RWPE1 (cell line): Measurements from ENCODE around the gene MEGF8.

Experiments used
- CTCF ChIA-PET: fragments of 350-600 bp; sonication (Branson Sonifier 250); formaldehyde crosslinking; extraction: SDS; loops from one replicate; lab custom pipeline; 2021; lab: Yijun Ruan, JAX
- POLR2A ChIA-PET: fragments of 400-600 bp; formaldehyde crosslinking; extraction: SDS; loops from one replicate; lab custom pipeline; 2020; ENCODE audit warnings: antibody characterized with exemption; ENCODE audit not compliant: low non-redundant PET; lab: Yijun Ruan, JAX
- DNase-seq: peaks from one replicate; pipeline ENCODE4 v3.0.0; 2012; ENCODE audit warnings: low spot score
- H3K27ac ChIP-seq: fragments of 450-650 bp; 2 replicates; pipeline ENCODE4 v1.5.1; 2017
- CTCF ChIP-seq: fragments of 450-650 bp; conservative IDR thresholded peaks from 2 replicates; pipeline ENCODE4 v1.5.1; 2017; ENCODE audit warnings: low read depth, mild to moderate bottlenecking

Gene MEGF8

GRCh38 chr19:42412227-42412626 is 86.8 kb downstream of the MEGF8 start:
- CTCF ChIA-PET, result interaction anchor here (0.6 to 1.6 kb wide), 2 partner anchors 22 to 26 kb away, joined by 3 to 4 read pairs; no protein-coding TSS in a partner anchor
- peak overlapping the region; percentile 25 for H3K27ac ChIP-seq
- POLR2A ChIA-PET, result no interaction called here
- DNase-seq, result no peak
- no peak for TF ChIP-seq CTCF

DNA sequence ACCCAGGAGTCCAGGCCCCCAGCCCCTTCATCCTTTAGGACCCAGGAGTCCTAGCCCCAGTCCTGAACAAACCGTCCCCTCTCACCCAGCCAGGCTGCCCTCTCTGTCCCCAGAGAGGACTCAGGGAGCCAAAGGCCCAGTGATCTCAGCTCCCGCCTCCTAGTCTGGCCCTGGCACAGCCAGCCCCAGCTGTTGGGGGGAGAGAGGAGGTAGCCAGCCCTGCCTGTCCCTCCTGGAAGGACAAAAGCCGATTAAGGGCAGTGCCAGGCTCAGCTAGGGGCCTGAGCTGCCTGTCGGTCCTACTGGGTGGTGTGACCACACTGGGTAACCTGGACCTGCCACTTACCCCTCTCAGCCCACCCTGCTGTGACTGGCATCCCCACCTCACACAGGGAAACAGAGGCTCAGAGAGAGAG is 87.2 kb downstream of the MEGF8 start:
- no peak for TF ChIP-seq CTCF
- DNase-seq, result no peak
- peak overlapping the region; percentile 25 for H3K27ac ChIP-seq
- ChIA-PET CTCF (interaction anchor here (0.6 to 1.6 kb wide), 3 partner anchors 20 to 26 kb away, joined by 3 to 4 read pairs (median 3); no protein-coding TSS in a partner anchor), POLR2A (no interaction called here)

DNA sequence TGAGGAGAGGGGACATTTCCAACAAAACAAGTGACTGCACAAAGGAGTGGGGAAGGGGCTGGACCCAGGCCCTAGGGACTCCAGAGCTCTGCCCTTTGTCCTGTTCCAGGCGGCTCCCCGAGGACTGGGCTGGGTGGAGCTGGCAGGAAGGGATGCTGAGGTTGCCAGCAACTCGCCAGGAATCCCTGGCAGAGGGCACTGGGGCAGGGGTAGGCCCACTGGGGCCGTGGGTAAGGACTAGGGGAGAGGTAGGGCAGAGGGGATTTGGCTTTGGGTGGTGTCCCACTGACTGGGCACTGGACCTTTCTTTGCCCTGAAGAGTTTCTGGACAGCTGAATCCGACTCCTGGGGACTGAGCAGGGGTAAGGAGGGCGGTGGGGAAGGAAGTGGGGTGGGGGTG is 93.9 kb downstream of the MEGF8 start:
- no peak for TF ChIP-seq CTCF
- DNase-seq, result no peak
- peak overlapping the region; percentile 79 for H3K27ac ChIP-seq
- POLR2A ChIA-PET, result no interaction called here
- CTCF ChIA-PET, result interaction anchor here (0.6 to 1.1 kb wide), 4 partner anchors 13 to 331 kb away, joined by 3 to 6 read pairs (median 5); no protein-coding TSS in a partner anchor

DNA sequence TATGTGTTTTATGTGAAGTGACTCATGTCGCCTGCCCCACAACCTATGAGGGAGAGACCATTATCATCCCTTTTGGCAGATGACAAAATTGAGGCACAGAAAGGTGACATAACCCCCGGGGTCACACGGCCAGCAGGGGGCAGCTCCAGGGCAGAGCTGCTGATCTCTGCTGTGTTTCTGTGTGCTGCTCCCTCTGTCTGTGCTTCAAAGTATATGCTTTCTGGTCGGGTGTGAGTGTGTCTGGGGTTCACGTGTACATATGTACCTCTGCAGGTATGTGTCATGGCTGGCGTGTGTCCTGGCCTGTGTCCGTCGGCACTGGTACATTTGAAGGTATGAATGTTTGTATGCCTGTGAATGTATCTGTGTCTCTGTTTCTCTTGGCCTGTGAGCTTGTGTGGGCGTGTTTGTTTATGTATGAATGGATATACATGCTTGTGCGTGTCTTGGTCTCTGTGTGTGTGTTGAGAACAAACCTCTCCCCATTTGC is 94.7 kb downstream of the MEGF8 start:
- peak; percentile 70 for TF ChIP-seq CTCF
- CTCF ChIA-PET, result interaction anchor here (0.5 to 1.6 kb wide), 13 partner anchors 11 to 1865 kb away, joined by 3 to 8 read pairs (median 3); no protein-coding TSS in a partner anchor
- H3K27ac ChIP-seq, result peak overlapping the region; percentile 79
- POLR2A ChIA-PET, result interaction anchor here (0.6 to 0.7 kb wide), 4 partner anchors 11 to 406 kb away, joined by 3 to 7 read pairs (median 3); no protein-coding TSS in a partner anchor
- peak; percentile 71 for DNase-seq

DNA sequence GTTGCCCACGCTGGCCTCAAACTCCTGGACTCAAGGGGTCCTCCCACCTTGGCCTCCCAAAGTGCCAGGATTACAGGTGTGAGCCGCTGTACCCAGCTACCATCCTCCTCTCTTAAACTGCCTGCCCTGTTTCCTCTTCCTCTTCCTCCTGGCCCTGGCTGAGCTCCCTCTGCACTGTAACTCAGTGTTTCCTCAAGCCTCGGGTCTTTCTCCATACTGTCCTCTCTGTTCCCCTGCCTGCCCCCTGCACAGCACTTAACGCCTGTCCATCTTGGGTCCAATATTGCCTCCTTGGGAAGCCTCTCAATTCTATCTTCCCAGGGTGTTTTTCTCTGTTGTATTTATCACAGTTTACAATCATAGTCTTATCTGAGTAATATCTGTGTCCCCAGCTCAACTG is 95.7 kb downstream of the MEGF8 start:
- no peak for DNase-seq
- H3K27ac ChIP-seq, result peak overlapping the region; percentile 79
- ChIA-PET POLR2A (no interaction called here), CTCF (interaction anchor here (0.6 to 1.6 kb wide), 3 partner anchors 14 to 64 kb away, joined by 3 to 8 read pairs (median 5); no protein-coding TSS in a partner anchor)
- no peak for TF ChIP-seq CTCF

DNA sequence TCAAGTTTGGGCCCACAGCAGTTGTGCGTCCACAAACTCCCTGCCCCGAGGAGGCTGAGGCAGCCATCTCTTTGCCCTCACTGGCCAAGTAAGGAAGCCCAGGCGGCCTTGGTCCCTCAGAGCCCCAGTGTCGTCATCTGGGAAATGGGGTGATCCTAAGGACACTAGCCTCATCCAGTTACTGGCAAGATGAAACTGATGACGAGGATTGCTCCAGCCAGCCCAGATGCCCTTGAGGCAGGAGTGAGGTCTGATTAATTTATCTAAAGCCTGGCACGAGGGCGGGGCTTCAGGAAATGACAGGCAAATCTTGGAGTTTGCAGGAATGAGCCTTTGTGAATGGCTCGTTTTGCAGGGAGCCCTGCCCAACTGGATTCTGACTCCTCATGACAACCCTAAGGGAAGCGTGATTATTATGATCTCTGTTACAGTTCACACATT is 96.2 kb downstream of the MEGF8 start:
- CTCF ChIA-PET, result no interaction called here

More for the DNA sequence above, 96.2 kb downstream of the MEGF8 start:
- TF ChIP-seq CTCF, result no peak
- POLR2A ChIA-PET, result no interaction called here
- DNase-seq, result peak; percentile 85
- H3K27ac ChIP-seq, result peak overlapping the region; percentile 79
